Activated T-helper 2 cell treated with anti-CD3 and anti-CD28 coated beads, Interferon-gamma antibody, Interleukin-2, Interleukin-4, amounts not matched to agents 10 μg/mL and 5 μg/mL and 100 μg/mL, durations not matched to agents 14 hours and 24 hours and 36 hours (primary cell): ENCODE data around the gene TBXAS1. TPM values are rescaled to one million over a fixed set of nuclear protein-coding genes. Genes with fewer than 3 reads are reported as not detected.

Experiments used
- DNase-seq: peaks from one replicate; pipeline ENCODE4 v3.0.0; 2021; ENCODE audit warnings: low spot score
- H3K27ac Mint-ChIP-seq: one replicate; pipeline ENCODE4 v1.8.0; 2021; ENCODE audit warnings: mixed read lengths
- H3K27me3 Mint-ChIP-seq: one replicate; pipeline ENCODE4 v1.8.0; 2021; ENCODE audit warnings: low read depth, mixed read lengths
- H3K36me3 Mint-ChIP-seq: one replicate; pipeline ENCODE4 v1.8.0; 2021; ENCODE audit warnings: low read depth, mixed read lengths
- H3K4me1 Mint-ChIP-seq: one replicate; pipeline ENCODE4 v1.8.0; 2021; ENCODE audit warnings: low read depth, mixed read lengths
- H3K4me3 Mint-ChIP-seq: one replicate; pipeline ENCODE4 v1.8.0; 2021; ENCODE audit warnings: low read depth, mild to moderate bottlenecking, moderate library complexity, mixed read lengths
- H3K9me3 Mint-ChIP-seq: one replicate; pipeline ENCODE4 v1.8.0; 2021; ENCODE audit warnings: mixed read lengths
- intact Hi-C: fragments of 100-400 bp; cut with micrococcal nuclease; formaldehyde crosslinking; loops from one replicate; pipeline ENCODE4 v1.15.1; 2023
- total RNA-seq: library from RNA; stranded (reverse); gene quantifications from 2 replicates; pipeline ENCODE4 v1.2.3, GENCODE V29; 2022

The TBXAS1 gene
- total RNA-seq, 1 donor from 2014 or later, result 2.0 TPM

DNA sequence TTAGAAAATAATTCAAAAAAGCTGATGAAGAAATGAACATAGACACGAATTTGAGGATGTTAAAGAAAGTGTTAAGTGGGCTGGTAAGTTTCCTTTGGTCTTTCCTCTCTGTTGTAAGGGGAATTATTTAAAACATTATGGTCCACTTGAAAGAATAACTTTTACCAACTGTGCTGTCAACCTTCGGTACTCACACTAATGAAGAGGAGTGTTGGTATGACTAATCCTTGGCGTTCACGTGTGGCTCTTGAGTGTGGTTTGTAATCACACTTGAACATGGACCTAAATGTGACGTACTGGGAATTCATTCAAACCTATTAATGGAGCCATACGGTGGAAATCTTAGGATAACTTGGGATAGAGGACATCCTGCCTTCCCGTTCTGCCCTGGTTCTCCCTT lies 41.3 kb downstream of the TBXAS1 start:
- intact Hi-C loops, result no loop called here
- no peak for DNase-seq
- Mint-ChIP-seq H3K4me1 (peaks cover 2% of the 10 kb centered on the region), H3K9me3 (peaks cover 1% of the 10 kb centered on the region), H3K4me3 (no peak overlapping the region), H3K27me3 (peaks cover 3% of the 10 kb centered on the region), H3K36me3 (no peaks in the 10 kb centered on the region), H3K27ac (no peak overlapping the region)

DNA sequence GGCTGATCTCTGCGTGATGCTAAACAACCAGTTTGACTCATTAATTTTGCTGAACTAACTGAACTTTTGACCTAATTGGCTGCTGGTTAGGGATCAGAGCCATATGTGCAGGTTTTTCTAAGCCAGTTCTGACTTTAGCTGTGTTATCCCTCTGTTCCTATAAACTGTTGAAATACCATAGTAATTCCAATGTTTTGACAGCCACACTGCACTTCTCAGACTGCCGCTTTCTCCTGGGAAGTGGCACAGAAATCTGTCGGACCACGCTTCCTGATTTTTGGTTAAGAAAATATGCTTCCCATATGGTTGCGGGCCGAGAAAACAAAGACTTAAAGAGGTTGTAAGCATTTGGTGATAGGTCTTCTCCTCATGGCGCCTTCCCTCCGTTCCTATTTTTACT lies 42.3 kb downstream of the TBXAS1 start:
- H3K27me3 Mint-ChIP-seq, result peaks cover 3% of the 10 kb centered on the region
- DNase-seq, result no peak
- H3K36me3 Mint-ChIP-seq, result no peaks in the 10 kb centered on the region
- intact Hi-C loops, result no loop called here
- peaks cover 2% of the 10 kb centered on the region for H3K4me1 Mint-ChIP-seq
- no peak overlapping the region for H3K27ac Mint-ChIP-seq
- H3K4me3 Mint-ChIP-seq, result no peak overlapping the region
- no peaks in the 10 kb centered on the region for H3K9me3 Mint-ChIP-seq

DNA sequence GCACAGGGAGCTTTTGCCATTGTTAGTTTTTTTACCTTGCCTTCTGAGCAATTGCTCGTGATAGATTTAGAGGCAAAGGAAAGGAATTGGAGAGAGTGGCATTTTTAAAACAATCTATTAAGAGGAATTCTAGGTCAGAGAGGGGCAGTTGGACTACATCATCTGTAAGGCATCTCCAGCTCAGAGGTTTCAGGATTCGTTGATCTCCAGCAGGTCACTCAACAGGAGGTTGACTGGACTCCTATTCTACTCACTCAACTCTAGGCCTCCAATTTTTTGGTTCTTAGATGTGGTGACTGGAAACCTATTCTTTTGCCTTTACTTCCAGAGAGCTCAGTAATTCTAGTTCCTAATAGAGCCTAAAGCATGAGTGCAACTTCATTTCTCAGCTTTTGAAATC lies 42.8 kb downstream of the TBXAS1 start:
- peaks cover 2% of the 10 kb centered on the region for H3K4me1 Mint-ChIP-seq
- H3K27me3 Mint-ChIP-seq, result peaks cover 3% of the 10 kb centered on the region
- DNase-seq, result no peak
- no peak overlapping the region for H3K27ac Mint-ChIP-seq
- no peaks in the 10 kb centered on the region for H3K36me3 Mint-ChIP-seq
- no peaks in the 10 kb centered on the region for H3K9me3 Mint-ChIP-seq
- intact Hi-C loops, result no loop called here
- no peak overlapping the region for H3K4me3 Mint-ChIP-seq

DNA sequence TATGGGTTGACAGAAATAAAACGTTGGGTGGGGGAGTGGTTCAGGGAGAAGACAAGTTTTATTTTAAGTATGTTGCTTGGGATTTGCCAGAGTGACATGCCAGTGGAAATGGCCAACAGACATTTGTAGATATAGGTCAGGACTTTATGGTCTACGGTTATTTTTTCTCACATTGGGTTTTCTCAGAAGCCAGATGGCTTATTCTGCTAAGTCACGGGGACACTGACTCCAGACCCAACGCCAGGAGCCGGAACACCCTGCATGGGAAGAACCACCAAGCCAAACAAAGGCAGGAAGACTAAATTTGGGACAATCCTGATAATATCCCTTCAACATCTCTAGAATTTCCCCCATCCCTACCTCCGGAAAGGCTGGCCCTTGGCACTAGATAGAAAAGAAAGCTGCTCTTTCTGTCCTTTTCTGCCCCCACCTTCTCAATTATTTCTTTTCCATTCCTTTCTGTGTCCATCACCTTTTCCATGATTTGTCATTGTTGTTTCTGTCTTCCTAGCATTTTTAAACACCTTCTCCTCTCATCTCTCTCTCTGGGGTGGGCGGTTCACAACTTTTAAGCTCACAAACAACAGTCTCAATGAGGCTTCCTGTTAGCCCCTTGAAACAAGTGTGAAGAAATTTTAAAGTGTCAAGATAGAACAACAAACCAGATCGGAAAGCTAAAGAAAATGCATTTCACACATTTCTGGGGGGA lies 44.7 kb downstream of the TBXAS1 start:
- Mint-ChIP-seq H3K27me3 (no peaks in the 10 kb centered on the region), H3K36me3 (no peaks in the 10 kb centered on the region), H3K27ac (no peak overlapping the region), H3K4me1 (peaks cover 4% of the 10 kb centered on the region), H3K4me3 (no peak overlapping the region), H3K9me3 (no peaks in the 10 kb centered on the region)
- intact Hi-C loops, result no loop called here
- DNase-seq, result no peak

DNA sequence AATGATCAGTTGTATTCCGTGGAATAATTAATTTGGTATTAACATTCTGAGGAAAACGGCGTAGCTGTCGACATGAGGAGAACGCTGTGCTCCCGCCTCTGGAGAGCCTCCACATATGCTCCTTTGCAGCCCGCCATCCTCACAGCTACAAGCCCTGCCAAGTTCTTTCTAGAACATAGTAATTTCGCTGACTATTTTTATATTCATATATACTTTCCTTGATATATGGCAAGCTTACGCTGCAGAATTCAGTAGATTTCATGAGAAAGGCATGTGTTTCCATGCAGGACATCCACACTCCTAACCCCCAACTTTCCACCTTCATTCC lies 45.2 kb downstream of the TBXAS1 start:
- Mint-ChIP-seq H3K4me3 (no peak overlapping the region), H3K27ac (no peak overlapping the region)
- DNase-seq, result no peak

DNA sequence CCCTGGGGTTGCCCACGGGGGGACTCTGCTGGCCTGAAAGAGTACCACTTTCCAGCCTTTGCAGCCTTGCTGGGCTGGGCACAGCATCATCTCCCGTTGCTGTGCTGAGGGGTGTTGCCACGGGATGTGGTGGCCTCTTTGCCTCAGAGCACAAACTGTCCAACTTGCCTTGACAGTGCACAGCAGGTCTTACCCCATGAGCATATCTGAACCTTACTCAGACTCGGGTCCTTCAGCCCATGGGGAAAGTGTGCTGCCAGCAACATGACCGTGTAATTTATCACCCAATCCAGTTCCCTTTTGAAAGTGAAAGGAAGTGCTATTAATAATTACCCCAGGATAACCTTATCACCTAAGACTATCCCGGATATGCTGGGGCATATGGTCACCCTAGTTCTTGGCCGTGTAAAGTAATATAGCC lies 46.8 kb downstream of the TBXAS1 start:
- H3K4me1 Mint-ChIP-seq, result peaks cover 3% of the 10 kb centered on the region
- H3K27ac Mint-ChIP-seq, result no peak overlapping the region
- H3K4me3 Mint-ChIP-seq, result no peak overlapping the region
- no peaks in the 10 kb centered on the region for H3K36me3 Mint-ChIP-seq
- intact Hi-C loops, result no loop called here
- no peak for DNase-seq
- H3K9me3 Mint-ChIP-seq, result no peaks in the 10 kb centered on the region
- H3K27me3 Mint-ChIP-seq, result peaks cover 2% of the 10 kb centered on the region

More for the DNA sequence above, 45.2 kb downstream of the TBXAS1 start:
- Mint-ChIP-seq H3K27me3 (peaks cover 2% of the 10 kb centered on the region), H3K9me3 (no peaks in the 10 kb centered on the region), H3K36me3 (no peaks in the 10 kb centered on the region), H3K4me1 (peaks cover 4% of the 10 kb centered on the region)
- intact Hi-C loops, result no loop called here

DNA sequence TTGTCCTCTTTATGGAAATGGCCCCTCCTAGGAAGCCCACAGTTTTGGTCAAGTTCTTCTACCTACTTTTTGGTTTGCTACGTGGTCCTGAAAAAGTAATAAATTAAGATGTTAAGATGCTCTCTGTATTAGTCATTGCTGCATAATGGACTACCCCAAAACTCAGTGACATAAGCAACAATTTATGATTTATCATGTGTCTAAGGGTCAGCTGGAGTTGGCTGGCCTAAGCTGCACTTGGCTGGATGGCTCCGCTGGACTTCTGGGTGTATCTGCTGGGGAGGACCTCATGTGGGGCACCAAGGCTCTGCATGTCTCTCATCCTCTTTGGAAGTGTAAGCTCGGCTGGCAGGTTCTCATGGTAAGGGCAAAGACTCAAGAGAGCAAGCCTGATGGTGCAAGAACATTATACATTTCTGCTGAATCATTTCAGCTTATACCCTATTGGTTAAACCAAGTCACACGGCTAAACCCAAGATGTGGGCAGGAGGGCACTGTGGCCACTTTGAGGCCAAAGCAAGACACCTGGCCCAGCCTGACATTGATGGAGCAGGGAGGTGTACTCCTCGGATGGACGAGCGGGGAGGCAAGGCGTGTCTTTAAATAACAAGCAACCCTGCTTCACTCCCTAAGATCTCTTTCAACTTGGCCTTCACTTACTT lies 47.7 kb downstream of the TBXAS1 start:
- intact Hi-C loops, result no loop called here
- Mint-ChIP-seq H3K9me3 (no peaks in the 10 kb centered on the region), H3K4me3 (no peak overlapping the region), H3K4me1 (peaks cover 3% of the 10 kb centered on the region), H3K36me3 (no peaks in the 10 kb centered on the region), H3K27me3 (peaks cover 2% of the 10 kb centered on the region), H3K27ac (no peak overlapping the region)
- DNase-seq, result no peak

DNA sequence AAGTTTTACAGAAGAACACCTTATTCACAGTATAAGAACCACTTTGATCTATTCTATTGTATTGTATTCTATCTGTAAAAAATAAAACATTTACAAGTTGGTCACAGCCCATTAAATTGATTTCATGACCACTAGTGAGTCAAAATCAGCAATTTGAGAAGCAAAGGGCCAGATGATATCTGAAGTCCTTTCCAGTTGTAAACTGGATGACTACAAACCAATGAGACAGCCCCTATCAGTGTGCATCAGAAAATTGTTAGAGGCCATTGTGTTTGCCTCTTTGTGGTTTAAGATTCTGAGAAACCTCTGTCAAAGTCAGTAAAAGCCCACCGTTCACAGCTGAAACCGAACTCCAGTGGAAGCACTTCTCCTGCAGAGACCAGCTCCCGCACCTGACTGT lies 54.8 kb downstream of the TBXAS1 start:
- Mint-ChIP-seq H3K36me3 (no peaks in the 10 kb centered on the region), H3K4me1 (peaks cover 3% of the 10 kb centered on the region)

DNA sequence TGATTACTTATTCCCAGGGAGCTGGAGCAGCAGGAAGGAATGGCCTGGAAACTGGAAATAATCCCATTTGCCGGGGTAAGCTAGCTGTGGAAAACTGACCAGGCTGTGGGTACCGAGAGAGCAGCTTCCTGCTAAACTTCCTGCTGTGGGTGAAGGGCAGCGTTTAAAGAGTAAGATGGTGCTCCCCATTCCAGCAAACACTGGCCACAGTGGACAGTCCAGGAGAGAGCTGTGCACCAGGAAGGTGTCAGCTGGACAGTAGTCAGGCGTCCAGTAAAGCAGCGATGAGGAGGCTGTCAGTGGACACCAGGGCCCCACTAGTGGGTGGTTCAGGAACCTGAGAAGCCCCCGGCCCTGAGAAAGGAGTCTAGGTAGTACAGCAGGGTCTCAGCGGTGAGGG lies 55.4 kb downstream of the TBXAS1 start:
- H3K4me1 Mint-ChIP-seq, result peaks cover 3% of the 10 kb centered on the region
- intact Hi-C loops, result no loop called here
- no peak overlapping the region for H3K4me3 Mint-ChIP-seq
- no peaks in the 10 kb centered on the region for H3K27me3 Mint-ChIP-seq
- no peaks in the 10 kb centered on the region for H3K9me3 Mint-ChIP-seq
- no peak for DNase-seq
- no peak overlapping the region for H3K27ac Mint-ChIP-seq
- H3K36me3 Mint-ChIP-seq, result no peaks in the 10 kb centered on the region

More for the DNA sequence above, 54.8 kb downstream of the TBXAS1 start:
- Mint-ChIP-seq H3K4me3 (no peak overlapping the region), H3K9me3 (no peaks in the 10 kb centered on the region), H3K27me3 (peaks cover 2% of the 10 kb centered on the region), H3K27ac (no peak overlapping the region)
- intact Hi-C loops, result no loop called here
- DNase-seq, result no peak

DNA sequence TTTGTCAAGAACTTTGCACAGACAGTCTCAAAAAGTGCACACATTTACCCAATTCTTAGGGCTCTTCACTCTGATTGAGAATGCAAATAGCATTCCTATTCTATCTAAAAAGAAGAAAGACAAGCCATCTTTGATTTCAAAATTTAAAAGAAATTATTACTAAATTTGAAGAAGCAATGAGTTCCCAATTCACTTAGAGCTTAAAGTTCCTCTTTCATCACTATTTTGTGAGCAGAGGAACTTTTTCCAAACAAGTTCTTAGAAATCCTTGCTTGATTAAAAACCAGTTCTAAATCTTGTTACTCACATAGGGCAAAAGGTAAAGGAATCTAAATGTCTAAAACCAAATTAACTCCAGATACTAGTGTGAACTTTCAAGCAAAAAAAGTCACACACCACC lies 56.4 kb downstream of the TBXAS1 start:
- H3K27me3 Mint-ChIP-seq, result no peaks in the 10 kb centered on the region
- no peak for DNase-seq
- no peak overlapping the region for H3K27ac Mint-ChIP-seq
- no peak overlapping the region for H3K4me3 Mint-ChIP-seq
- intact Hi-C loops, result no loop called here
- no peaks in the 10 kb centered on the region for H3K36me3 Mint-ChIP-seq
- peaks cover 3% of the 10 kb centered on the region for H3K4me1 Mint-ChIP-seq
- no peaks in the 10 kb centered on the region for H3K9me3 Mint-ChIP-seq

DNA sequence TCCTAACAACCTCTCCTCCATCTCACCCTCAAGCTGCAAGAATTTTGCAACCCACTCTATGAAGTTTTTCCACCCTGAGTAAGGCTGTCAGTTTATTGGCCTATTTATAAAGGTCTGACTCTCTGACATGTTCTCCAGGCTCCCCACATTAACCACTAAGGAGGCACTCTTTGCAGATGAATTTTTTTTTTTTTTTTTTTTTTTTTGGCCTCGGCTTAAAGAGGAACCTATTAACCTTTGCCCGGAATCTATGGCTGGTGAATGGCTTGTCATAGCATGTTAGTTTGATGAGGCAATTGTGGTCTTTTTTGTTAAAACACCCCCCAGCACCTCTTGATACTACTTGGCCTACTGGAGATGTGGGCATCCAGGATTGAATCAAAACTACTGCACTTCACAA lies 57.1 kb downstream of the TBXAS1 start:
- no peaks in the 10 kb centered on the region for H3K27me3 Mint-ChIP-seq
- intact Hi-C loops, result no loop called here
- no peaks in the 10 kb centered on the region for H3K36me3 Mint-ChIP-seq
- no peak overlapping the region for H3K27ac Mint-ChIP-seq
- H3K9me3 Mint-ChIP-seq, result no peaks in the 10 kb centered on the region
- peaks cover 3% of the 10 kb centered on the region for H3K4me1 Mint-ChIP-seq
- no peak for DNase-seq
- no peak overlapping the region for H3K4me3 Mint-ChIP-seq

DNA sequence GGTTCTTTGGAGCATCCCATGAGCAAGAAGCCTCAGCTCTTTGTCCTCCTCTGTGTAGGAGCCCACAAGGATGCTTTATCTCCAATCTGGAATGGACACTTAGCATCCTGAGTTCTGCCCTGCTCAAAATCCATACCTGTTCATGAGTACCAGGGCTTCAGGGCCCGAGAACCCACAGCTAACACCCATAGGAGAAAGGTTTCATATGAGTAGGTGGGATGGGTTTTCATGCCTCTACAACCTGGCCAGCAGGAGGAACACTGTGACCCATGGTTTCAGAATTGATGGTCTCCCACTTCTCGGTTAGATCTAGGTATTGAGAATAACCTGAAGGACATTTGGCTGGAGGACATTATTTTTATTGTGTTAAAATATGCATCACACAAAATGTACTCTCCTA lies 57.8 kb downstream of the TBXAS1 start:
- H3K9me3 Mint-ChIP-seq, result no peaks in the 10 kb centered on the region
- intact Hi-C loops, result no loop called here
- H3K4me3 Mint-ChIP-seq, result no peak overlapping the region
- DNase-seq, result no peak
- H3K27ac Mint-ChIP-seq, result no peak overlapping the region
- H3K4me1 Mint-ChIP-seq, result peaks cover 3% of the 10 kb centered on the region
- H3K27me3 Mint-ChIP-seq, result no peaks in the 10 kb centered on the region
- no peaks in the 10 kb centered on the region for H3K36me3 Mint-ChIP-seq

DNA sequence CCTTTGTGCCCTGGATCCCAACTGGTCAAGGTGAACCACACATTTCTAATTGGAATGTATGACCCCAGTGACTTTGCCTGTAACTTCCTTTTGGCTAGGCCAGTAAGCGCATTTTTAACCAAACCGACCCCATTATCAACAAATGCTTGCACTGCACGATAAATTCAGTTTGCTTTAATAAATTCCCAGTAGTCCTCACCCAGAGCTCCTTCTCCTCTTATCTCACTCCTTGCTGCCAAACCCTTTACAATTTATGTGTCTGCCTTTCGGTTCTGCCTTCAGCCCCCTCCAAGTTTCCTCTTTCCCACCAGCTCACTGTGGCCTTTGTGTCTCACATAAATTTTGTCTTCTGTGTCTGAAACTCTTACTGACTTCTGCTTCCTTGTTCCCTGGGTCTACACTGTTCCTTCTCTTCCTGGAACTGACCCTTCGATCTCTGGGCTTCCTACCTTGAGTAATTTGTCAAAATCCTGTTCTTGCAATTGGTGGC lies 59.0 kb downstream of the TBXAS1 start:
- intact Hi-C loops, result no loop called here
- no peak for DNase-seq
- Mint-ChIP-seq H3K4me1 (peaks cover 3% of the 10 kb centered on the region), H3K27me3 (peaks cover 2% of the 10 kb centered on the region), H3K4me3 (no peak overlapping the region), H3K27ac (no peak overlapping the region), H3K36me3 (no peaks in the 10 kb centered on the region), H3K9me3 (no peaks in the 10 kb centered on the region)
